Activated CD4-positive, alpha-beta T cell treated with anti-CD3 and anti-CD28 coated beads, Interleukin-2, Interleukin-6, amounts not matched to agents 100 ng/mL and 50 ng/mL, durations not matched to agents 16 hours and 8 hours (primary cell): Measurements from ENCODE around the gene TMPRSS11D.

Experiments used
- DNase-seq: peaks from one replicate; pipeline ENCODE4 v3.0.0-alpha.2; 2020

The TMPRSS11D gene

DNA sequence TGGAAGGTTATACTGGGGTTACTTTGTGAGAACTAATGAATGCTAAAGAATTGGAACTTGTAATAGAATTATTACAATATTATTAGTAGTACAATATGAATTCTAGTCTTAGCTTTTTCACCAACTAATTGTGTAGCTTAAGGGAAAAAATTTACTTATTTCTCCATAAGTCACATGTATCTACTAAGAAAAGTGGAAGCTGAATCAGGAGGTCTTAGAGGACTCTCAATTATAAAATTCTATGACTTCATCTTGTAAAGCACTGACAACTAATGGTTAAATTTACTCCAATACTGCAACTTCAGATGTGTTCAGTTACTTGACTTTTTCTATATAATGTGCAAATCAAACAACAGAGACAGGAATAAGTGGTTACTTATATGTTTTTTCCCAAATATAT lies 899 bp upstream of the TMPRSS11D start:
- DNase-seq, result no peak

DNA sequence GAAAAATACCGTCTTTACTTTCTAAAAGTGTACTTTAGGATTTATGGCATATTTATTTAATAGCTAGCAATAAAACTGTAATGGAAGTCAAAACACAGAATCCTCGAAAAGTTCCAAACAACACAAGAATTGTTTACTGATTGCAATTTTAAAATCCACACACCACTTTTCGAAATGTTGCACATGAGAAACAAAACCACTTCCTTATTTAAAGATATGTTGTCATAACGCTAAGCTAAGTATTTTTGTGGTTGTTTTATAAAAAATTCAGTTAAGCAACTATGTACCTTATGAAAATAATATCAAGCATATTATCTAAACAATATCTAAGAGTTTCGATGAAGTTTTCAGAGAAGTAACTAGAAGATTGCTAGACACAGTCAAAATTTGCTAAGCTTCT lies 344 bp downstream of the TMPRSS11D start:
- DNase-seq, result no peak

DNA sequence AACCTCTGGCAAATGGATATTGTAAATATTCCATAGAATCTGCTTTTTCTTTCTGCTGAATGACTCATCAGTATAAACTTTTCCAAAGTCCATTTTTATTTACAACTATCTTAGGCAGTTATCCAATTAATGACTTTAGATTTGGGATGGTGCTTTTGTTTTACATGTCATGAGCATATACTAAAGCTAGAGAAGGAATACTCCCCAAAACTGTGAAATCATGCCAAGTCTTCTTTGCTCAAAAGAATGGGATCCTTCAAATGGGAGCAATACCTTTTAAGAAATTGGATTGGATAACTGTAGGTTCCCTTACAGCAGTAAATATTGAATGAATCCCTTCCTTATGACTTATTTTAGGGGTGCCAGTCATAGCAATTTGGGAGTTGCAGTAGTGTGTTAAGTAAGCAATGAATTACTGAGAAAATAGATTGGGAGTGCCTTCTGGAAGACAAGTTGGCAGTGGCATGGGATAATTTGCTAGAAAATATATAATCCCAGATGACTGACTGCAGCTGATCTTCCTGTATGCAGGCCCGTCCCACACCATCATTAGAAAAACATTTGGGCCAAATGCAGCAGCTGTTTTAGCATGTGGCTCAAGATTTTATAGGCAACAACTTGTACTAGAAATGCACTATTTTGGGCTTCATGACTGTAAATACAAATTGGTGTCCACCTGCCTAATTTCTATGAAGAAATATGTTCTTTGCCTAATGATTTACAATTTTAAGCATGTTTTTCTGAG lies 2.8 kb downstream of the TMPRSS11D start:
- no peak for DNase-seq

DNA sequence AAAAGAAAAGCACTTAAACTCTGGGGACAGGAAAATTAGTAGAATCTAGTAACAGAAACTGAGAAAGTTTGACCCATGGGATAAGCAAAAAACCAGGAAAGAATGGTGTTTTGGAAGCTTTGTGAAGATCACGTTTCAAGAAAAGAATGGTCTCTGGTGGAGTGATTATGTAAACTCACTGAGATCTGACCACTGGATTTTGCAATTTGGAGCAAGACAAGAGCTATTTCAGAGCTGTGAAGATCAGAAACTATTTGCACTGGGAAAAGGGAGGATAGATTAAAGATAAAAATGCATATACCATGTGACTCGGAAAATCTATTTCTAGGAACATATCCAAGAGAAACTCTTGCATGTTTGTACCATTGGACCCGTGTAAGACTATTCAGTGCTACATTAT lies 4.3 kb downstream of the TMPRSS11D start:
- no peak for DNase-seq

DNA sequence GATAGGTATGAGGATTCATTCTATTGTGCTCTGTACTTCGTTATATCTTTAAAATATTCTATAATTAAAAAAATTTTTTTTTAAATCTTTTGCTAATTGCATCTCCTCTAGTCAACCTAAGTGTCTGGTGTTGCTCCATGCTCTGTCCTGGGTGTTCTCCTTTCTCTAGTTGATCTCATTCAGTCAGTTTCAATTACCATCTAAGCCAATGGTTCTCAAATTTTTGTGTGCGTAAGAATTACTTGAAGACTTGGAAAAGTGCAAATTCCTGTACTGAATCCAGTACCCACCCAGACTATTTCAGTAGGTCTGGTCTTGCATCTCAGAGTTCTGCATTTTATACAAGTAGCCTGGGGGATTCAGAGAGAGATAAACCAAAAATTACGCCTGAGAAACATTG lies 6.7 kb downstream of the TMPRSS11D start:
- no peak for DNase-seq

DNA sequence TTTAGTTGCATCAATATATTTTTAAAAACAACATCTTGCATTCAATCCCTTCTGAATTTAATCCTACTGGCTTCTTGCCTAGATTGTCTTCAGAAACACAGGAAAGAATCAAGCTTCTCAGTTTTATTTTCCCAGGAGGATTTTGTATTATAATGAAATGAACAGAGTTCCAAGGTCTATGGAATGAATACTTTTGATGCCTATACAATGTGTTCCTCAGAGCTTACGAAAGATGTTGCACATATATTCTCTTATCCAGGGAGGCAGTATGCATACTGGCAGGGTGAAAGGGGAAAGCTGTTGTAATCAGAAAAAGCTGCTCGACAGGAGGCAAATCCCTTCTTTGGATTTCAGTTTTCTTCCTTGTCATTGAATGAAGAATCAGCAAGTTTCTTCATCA lies 8.8 kb downstream of the TMPRSS11D start:
- no peak for DNase-seq

DNA sequence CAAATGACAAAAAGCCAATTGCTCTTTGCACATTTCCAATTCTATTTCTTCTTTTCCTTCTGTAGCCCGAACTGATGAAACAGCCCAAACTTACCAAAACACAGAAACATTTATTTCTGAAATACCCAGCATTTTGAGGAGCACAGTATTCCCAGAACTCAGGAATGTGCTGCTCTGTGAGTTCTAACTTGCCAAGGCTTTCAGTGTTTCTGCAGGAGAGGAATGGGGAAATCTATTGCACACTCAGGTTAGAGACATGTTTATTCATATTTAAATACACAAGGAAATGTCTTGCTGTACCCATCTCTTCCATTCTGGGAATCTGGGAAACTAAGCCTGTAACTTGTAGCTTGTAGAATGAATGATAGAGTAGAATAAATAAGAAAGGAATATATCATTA lies 10.7 kb downstream of the TMPRSS11D start:
- no peak for DNase-seq

DNA sequence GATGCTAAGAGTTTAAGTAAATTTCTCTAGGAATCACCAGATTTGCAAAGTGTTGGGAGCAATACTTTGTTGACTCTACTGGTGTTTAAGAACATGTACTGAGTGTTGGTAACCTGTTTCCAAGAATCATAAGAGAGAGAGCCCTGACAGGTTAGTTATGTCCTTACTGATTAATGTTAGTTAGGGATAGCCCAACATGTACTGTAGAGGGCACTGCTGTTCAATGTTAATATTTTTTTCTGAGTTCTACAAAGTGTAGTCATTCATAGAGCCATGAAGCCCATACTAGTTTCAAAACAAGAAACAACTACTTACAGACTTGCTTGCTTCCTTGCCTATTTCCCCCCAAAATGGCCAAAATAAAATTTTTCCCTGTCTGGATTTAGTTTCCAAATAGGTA lies 11.9 kb downstream of the TMPRSS11D start:
- DNase-seq, result peak; percentile 42

DNA sequence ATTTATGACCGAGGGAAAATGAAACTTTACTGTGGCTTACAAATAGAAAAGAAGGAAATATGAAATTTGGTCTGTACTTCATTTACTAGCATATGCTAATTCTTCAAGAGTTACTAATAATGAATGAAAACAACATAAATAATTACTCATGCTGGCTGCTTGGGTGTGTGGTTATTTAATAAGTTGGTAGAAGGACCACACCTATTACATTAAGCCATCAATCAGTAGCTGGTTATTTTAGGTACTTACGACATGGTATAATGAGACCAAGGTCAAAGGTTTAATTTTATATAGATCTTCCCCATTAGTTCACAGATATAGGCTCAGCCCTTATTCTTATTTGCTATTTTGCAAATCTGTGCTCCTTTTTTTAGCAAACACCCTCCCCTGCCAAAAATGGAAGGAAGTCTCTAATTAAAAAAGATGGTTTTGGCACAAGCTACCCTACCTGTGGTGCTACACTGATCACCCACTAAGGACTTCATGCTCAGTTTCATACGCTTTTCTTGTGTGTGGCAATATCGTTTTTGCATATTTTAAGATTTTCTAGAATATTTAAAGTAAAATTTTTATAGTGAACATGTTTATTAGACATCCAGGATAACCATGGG lies 14.1 kb downstream of the TMPRSS11D start:
- no peak for DNase-seq

DNA sequence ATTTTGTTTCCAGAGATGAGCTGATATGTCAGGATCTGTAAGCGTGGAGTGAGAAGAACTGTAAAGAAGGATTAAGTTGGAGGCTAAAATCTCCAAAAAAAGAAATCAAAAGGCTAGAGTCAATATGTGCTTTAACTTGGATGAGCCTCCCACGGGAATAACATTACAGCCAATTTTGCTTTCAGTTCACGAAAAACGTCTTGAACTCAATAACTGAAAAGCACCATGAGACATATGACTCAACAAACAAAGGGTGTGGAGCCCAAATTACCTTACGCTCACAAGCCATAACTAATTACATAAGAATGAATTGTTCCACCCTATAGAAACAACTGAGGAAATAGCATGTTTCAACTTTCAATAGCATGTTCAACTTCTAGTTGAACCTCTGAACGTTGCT lies 22.3 kb downstream of the TMPRSS11D start:
- no peak for DNase-seq

DNA sequence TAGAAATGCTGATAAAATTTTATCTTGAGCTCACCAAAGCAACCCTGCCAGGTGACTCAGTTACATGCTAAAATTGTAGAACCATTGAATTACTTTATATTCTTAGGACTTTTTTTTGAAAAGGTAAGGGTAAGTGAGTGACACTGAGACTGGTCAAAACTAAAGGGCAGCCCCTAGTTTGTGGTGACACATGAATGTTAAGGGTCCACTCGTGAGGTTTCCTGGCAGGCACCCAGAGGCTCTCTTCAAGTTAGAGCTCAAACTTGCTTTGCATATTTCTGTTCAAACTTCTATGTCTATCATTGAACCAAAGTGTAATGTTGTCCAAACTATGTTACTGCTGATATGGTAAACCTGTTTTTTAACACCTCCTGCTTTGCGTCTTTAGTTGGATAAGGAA lies 30.5 kb downstream of the TMPRSS11D start:
- DNase-seq, result no peak

DNA sequence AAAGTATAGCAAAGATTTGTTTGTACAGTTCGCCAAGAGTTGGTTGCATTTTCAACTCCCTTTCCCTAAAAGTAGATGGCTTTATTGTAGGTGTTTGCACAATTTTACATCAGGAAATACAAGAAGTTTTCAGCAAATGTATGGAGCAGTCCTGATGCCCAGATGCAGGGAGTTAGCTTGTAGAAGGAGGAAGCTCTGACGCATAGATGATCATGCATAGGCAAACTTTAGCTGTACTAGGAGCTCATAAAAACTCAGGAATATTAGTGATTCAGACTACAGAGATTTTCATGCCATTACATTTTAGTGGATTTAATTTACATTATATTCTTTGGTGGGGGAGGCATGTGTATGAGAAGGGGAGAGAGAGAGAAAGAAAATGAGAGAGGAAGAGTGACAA lies 62.9 kb downstream of the TMPRSS11D start:
- no peak for DNase-seq

DNA sequence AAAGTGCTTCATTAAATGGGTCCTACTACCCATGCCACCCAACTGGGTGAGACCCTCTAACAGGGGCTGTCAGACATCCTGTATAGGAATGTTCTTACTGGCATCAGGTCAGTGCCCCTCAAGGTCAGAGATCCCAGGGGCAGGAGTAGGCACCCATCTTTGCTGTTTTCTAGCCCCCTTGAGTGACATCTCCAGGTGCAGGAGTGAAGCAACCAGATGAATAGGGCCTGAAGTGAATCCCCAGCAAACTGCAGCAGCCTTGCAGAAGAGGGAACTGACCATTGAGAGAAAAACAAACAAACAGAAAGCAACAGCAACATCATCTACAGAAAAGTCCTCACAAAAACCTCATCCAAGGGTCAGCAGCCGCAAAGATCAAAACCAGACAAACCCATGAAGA lies 73.8 kb downstream of the TMPRSS11D start:
- DNase-seq, result no peak

DNA sequence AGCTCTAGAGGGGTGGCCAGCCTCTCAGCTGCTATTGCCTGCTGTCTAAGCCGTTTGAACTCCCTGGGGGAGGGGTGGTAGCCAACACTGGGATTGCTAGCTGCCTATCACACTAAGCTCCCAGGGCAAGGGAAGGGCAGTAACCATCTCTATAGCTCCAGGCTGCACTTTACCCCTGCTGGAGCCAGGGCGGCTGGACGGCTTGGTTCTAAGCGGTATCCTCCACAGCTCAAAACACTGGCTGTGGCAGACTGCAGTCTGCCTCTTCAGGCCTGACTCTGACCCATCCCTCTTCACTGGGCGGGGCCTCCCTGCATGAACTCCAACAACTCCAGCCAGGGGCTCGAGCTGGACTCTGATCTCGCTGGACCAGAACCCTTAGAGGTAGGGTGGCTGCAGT lies 74.3 kb downstream of the TMPRSS11D start:
- DNase-seq, result no peak

DNA sequence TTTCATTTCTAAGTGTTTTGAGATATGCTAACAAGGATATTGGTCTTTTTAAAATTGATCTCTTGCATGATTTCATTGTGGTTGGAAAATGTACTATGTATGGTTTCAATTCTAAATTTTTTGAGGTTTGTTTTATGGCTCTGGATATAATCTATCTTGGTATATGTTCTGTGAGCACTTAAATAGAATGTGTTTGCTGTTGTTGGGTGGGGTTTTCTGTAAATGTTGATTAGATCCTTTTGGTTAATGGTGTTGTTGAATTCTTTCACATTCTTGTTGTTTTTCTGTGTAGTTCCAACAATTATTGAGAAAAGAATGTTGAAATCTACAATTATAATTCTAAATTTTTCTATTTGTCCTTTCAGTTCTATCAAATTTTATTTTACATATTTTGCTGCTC lies 87.0 kb downstream of the TMPRSS11D start:
- DNase-seq, result no peak

DNA sequence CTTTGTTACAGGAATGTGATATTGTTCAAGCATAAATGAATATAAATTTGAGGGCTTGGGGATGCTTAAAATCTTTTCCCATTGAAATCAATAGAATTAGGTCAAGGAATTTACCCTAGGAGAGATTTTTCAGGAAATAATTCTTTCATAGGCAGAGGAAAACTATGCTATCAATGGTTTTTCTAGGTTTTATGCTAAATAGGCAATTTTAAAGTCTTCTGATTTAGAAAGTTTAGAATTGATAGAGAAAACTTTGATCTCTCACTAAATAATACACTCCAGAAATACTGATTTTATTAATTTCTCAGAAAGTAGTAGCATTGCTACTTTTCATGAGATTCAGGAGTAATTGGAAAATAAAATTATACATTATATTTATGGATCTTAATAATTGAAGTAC lies 93.1 kb downstream of the TMPRSS11D start:
- no peak for DNase-seq

DNA sequence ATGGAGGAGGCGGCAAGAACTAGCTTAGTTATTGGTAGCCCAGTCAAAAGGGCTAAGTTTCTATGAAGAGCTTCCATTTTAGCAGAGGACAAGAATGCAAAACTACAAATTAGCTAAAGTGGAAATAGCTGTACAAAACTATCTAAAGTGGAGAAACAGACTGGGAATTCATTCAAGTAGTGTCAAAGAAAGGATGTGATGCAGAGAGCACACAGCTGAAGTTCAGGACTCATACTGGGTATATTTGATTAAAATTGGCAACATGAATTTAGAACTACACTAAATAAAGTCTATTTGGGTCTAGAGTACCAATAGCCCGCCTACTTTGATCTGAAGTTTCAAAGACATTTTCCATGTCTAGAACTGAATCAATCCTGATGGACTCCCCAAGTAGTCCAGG lies 96.5 kb downstream of the TMPRSS11D start:
- no peak for DNase-seq

DNA sequence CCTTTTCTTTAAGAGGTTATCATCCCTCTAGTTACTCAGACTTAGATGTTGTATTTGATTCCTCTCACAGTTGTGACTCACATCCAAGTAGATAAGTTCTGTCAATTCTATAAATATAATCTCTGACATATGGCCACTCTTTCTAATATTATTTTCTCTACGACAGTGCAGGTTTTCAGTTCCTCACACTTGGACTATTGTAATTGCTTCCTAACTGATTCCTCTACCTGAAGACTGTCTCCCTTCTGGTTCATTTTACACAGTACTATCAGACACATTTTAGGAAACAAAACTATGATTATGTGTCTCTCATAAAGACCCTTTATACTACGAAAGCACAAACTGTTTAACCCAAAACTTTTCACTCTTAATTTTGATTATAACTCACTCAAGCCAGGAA lies 98.3 kb downstream of the TMPRSS11D start:
- DNase-seq, result peak; percentile 1

DNA sequence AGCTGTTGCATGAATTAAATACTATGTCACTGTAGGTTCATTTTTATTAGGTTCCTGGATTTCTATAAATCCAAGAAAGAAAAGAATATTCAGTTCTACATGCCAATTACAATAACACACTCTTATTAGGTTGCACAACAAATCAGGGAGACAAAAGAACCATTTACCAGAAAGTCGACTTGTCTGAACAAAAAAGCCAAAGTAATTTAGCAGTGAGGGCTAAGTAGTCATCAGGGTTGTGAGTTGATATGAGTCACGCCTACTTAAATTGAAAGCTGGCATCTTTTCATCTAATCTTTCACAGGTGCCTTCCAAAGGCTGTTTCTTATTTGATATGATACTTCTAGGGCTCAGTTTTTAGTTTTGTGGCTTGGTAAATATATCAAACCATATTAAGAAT lies 104.2 kb downstream of the TMPRSS11D start:
- peak; percentile 35 for DNase-seq

DNA sequence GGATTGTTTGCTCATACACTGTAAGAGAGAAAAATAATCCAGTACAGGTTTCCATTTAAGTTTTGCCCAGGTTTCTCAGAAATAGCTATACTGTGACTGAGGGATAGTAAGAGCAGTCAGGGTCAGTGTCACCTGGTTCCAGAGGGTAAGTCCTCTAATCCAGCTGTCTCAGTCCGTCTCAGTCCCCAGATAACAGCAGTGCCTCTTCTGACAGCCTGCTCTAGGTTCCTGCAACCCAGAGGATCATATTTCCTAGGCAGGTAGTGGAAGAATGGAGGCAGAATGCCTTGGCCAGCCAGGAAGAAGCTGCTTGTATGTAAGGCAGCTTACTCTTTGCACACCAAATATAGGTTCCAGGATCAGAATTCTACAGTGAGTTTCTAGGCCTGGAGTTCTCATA lies 107.1 kb downstream of the TMPRSS11D start:
- no peak for DNase-seq
